WTC11 (cell line): Measurements from ENCODE around the gene PDIK1L.

ENCODE experiments used
- MAX ChIP-seq: sonication (generic); formaldehyde crosslinking; IDR thresholded peaks from 2 replicates; pipeline ENCODE4 v1.8.0; 2022; ENCODE audit warnings: mild to moderate bottlenecking, missing genetic modification reagents
- TEAD4 ChIP-seq: sonication (generic); formaldehyde crosslinking; IDR thresholded peaks from 2 replicates; pipeline ENCODE4 v1.8.0; 2022; ENCODE audit warnings: mild to moderate bottlenecking, missing genetic modification reagents

GRCh38 chr1:26158908-26159742 lies 47.5 kb downstream of the PDIK1L start, which contains the start of gene FAM110D:
- TF ChIP-seq MAX (CRISPR knock-in tag) = no peak
- TF ChIP-seq TEAD4 (CRISPR knock-in tag) = no peak
